Putamen (tissue), 1 donor: Measurements from ENCODE around the gene PDGFC.
A peak's percentile ranks its signal among the peaks of the same experiment; 100 is the strongest.

ENCODE experiments used
- DNase-seq: peaks from one replicate; pipeline ENCODE4 v3.0.0-alpha.2; 2016; ENCODE audit warnings: low spot score

PDGFC gene, protein sequence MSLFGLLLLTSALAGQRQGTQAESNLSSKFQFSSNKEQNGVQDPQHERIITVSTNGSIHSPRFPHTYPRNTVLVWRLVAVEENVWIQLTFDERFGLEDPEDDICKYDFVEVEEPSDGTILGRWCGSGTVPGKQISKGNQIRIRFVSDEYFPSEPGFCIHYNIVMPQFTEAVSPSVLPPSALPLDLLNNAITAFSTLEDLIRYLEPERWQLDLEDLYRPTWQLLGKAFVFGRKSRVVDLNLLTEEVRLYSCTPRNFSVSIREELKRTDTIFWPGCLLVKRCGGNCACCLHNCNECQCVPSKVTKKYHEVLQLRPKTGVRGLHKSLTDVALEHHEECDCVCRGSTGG

DNA sequence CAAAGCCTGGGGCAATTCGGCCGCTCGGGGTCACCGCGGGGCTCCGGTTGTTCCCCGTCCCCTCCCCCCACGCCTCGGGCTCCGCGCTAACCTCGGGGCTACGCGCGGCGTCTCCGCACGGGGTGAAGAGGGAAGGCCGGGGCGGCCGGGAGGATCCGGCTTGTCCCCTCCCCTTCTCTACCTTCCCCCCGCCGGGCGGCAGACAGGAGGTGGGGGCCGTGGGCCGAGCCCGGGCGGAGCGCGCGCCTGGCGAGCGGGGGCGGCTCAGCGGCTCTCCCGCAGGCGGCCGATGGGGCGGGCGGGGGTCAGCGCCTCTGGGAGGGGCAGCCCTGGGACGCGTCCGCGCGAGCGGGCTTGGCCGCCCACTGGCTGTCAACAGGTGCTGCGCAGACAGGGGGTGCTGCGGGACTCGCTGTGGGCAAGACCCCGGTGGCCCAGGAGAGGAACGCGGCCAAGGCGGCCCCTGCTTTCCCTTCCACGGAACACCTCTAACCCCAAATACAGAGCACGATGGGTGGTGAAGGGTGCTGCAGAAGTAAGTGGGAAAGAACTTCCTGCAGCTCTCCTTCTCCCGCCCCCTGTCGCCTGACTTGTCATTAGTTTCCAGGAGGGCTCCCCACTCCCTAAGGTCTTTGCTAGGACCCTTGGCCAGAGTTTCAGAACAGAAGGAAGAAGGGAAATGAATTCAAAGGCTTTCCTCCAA, at the start of gene PDGFC:
Gene PDGFC (minus strand): TSS at position 124 of the 703 bp plus-strand sequence. CDS start 896 bp downstream, outside the sequence.
- DNase-seq, result peak; percentile 59

- DNase-seq, result no peak
Measured at GRCh38 chr4:157020882-157021281, 49.3 kb upstream of the PDGFC start.

GRCh38 chr4:157018920-157019490, 47.4 kb upstream of the PDGFC start:
- DNase-seq, result no peak

DNA sequence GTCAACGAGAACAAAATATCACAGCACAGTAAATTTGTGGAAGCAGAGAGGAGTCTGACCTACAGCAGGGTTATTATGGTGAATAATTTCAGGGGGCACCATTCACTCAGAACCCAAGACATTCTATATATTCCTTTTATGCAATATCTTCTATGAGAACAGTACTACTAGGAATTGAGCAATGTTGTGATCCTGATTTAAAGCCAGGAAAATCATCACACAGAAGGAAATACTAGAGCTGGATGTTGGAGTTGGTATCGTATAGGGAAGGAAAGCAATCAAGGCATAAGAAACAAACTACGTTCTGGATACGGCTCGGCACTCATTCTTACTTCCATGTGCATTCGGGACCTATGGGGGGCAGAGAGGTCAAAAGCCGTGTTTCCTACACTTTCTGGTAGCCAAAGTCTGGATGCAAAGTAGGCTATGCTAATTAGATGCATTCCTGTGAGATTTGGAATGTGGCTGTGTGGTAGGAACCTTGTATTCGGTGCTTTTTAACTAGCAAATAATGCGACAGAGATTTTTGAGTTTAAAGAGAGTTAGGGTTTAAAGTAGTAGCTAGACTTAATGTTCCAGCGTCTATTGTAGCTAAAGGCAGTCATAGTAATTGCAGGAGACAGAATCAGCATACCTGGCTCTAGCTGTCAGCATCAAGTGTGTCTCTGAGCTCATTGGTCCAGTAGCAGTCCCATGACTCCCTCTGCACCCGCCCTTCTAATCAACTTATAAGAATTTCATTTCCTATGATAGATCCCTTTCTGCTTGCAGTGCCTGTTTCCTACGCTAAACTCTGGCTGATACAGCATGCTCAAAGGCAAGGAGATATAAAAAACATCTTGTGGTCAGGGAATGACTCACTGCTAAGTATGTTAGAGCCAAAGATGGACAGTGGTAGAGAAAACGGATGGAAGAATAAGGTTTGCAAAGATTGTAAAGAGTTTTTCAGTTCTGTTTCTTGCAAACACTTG, 43.3 kb upstream of the PDGFC start:
- DNase-seq, result no peak

GRCh38 chr4:157013656-157014055, 42.1 kb upstream of the PDGFC start:
- DNase-seq, result peak; percentile 10

DNA sequence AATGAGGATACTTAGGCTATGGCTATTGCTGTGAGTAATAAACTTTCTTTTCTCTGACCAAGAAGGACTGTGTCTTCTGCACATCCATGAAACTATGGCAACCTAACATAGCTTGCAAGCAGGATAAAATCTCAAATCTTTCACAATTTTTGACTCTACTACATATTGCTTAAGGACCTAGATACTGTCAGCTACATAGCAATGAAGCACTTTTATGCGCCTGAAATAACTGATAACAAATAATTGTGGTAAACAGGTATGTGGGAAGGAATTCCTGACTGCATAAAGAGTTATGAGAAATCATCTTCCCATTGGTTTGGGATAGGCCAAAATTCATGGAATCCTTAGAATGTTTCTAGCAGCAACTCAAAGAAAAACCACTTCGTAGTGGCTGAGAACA, 41.2 kb upstream of the PDGFC start:
- DNase-seq, result no peak

GRCh38 chr4:157012296-157012695, 40.7 kb upstream of the PDGFC start:
- no peak for DNase-seq

DNA sequence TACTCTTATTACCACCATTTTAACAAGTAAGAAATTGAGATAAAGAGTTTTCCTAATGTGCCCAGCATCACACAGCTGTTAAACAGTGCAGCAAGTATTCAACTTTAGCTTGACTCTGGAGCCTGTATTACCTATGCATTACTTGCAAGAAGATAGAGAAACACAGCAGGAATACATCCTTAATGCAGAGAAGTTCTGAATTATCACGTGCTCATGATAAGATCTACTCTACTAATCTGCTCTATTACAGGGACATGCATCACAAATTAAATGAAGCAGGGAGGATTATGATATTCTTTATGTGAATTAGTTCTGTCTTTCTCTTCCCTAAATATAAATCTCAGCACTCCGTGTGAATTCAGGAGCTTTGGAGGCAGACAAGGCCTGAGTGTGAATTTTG, 39.0 kb upstream of the PDGFC start:
- no peak for DNase-seq

- DNase-seq, result no peak
Measured at GRCh38 chr4:157005831-157006230, 34.2 kb upstream of the PDGFC start.

- no peak for DNase-seq
Measured at GRCh38 chr4:157005193-157005592, 33.6 kb upstream of the PDGFC start.

DNA sequence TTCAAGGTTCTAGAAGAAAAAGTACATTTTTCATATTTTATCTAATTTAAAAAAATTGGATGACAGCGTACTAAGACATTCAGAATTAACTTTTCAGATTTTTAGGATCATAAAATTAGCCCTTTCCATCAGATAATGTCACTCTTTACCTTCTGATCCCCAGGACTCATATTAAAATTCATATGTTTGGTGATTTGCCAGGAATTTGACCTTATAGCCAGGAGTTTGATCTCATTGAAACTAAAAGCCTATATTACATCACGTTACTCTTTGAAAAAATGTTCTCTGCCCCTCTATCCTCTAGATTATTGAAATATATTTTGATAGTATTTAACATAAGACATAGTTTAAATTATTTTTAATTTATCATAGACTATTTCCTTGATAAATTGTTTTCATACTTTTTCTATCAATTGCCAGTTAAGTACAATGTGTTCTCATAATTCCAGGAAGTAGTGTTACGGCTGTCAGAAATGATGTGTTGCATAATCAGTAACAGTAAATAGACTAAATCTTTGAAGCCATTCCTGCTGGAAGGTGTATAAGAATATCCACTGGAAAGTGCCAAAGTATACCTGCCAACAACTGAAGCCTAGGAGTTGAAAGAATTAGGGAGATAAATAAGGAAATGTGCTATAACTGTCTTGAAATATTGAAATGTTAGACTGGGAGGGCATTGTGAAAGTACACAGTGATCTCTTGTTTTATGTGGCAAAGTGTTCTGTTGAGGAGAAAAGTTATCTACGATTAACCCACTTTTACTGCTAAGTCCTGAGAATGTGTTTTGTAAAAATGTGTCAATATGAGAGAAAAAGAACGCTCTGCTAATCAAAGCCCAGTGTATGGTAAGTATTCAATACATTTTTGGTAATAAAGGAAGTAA, 32.9 kb upstream of the PDGFC start:
- DNase-seq, result no peak

- DNase-seq, result no peak
Measured at GRCh38 chr4:156999175-156999517, 27.5 kb upstream of the PDGFC start.

DNA sequence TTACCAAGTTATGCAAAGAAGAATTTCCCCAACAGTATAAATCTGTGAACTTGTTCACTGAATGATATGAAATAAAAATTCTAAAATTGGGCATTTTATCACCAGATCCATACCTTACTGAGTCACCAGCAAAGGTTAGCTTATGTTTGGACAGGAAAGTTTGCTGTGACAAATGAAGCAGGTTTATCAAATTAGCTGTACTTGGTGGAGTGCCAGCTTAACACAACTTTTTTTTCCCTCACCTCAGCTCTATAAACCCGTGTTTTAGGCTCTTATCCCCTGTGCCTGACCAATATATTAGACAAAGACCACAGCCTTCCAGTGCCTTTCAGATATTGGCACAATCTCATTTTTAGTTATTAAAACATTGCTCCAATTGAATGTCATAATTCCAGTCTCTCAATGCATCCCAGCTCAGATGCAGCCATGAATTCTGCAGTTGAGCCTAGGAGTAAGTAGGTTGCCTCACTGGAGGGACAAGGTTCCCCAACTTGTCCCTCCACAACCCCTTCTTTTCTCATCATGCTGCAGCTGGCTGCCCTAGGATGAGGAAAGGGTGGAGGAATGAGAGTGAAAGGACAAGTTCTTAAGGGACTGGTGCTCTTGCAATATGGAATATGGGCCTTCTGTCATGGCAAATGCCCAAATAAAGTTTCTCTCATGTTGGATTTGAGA, 27.0 kb upstream of the PDGFC start:
- DNase-seq, result no peak

DNA sequence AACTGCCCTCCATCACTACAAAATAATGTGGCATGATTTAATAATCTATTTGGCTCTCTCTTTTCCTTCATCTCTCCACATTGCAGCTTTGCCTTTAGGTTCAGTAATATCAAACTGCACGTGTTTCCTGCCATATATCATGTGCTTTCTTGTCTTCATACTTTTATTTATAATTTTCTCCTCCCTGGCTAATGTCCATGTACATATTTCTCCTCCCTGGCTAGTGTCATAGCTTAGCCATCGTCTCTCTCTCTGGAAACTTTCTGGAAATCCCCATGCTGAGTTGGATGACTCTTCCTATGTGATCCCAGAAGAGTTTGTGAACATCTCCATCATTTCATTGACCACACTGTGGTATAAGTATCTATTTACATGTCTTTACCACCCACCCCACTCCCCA, 21.3 kb upstream of the PDGFC start:
- no peak for DNase-seq

DNA sequence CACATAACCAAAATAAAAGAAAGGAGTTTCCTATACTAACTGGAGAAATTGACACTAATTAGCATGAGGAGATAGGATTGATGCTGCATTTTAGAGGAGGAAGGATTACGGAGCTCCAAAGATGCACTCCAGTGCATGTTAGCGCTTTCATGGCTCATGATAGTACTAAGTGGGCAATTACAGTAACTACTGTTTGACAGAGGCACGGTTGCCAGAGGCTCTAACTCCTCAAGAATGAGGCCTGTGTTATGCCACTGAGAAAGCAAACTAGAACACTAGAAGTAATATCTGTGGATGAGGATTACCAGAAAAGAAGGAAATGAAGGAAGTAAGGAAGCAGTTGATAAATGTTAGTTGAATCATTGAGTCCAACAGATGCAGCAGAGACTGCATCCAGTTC, 19.6 kb upstream of the PDGFC start:
- DNase-seq, result no peak

DNA sequence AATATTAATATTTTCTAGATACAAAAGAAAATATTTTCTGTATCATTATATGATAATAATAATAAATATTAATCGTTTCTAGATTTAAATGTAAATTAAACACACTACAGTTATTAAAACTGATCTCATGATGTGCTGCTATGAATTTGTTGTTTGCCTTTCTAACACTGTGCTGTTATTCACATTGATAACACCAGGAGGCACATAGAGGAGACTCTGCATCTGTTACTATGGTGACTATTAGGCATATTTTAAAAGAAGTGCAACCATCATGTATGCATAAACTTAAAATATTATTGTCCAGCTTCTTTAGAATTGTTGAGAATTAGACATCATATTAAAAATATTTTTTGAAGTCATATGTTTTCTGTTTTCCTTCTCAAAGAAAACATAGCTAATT, 11.8 kb upstream of the PDGFC start:
- DNase-seq, result no peak

- DNase-seq, result peak; percentile 63
Measured at GRCh38 chr4:156981262-156981769, 9.7 kb upstream of the PDGFC start.

- DNase-seq, result no peak
Measured at GRCh38 chr4:156977435-156978160, 6.0 kb upstream of the PDGFC start.

DNA sequence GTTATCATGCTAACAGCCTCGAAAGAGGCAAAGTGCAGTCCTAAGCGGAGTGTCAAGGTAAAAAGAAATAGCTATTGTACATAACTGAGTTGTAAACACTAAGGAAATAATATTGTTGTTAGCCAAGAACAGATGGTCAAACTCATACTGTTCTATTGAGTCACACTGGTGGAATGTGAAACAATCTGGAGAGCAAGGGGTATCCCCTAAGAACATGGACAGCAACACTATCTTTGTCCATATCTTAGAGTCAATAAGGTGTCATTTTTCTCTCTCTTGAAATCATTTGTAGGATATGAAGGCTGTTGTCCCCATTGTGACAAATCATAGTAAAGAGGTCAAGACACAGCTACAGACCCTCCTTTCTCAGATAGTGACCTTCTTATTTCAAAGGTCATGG, 4.5 kb upstream of the PDGFC start:
- DNase-seq, result no peak

GRCh38 chr4:156975686-156976085, 4.1 kb upstream of the PDGFC start:
- no peak for DNase-seq
